Central memory CD4-positive, alpha-beta T cell (primary cell): Measurements from ENCODE around the gene TMEM9B.
A peak's percentile ranks its signal among the peaks of the same experiment; 100 is the strongest.
"Not testable (repeated sequence)": the region's sequence is repeated elsewhere in the genome, so short reads cannot be mapped to it uniquely, and the experiment has no call there.

Source experiments
- DNase-seq: peaks from one replicate; pipeline ENCODE4 v3.0.0; 2022
- total RNA-seq, 3 experiments: gene quantifications; one replicate each; lab custom pipeline; 2026; lab: John Stamatoyannopoulos, UW

Gene TMEM9B
- 17.0 to 57.4 (median 52.0) reads per million in 3 experiments for total RNA-seq

- DNase-seq: peak; percentile 74
These were observed at the start of gene TMEM9B for GRCh38 chr11:8964324-8965320. Gene TMEM9B (minus strand): TSS chr11:8964442. CDS start chr11:8964313, 129 bp downstream.

- DNase-seq: no peak
These were observed 49.1 kb upstream of the TMEM9B start for GRCh38 chr11:9013373-9013772.

GRCh38 chr11:9009538-9009937, 45.3 kb upstream of the TMEM9B start:
- DNase-seq: not testable (repeated sequence)

GRCh38 chr11:9008661-9009060, 44.4 kb upstream of the TMEM9B start:
- no peak for DNase-seq

- DNase-seq: no peak
These were observed 43.8 kb upstream of the TMEM9B start for GRCh38 chr11:9008011-9008550.

GRCh38 chr11:9005087-9005486, 40.8 kb upstream of the TMEM9B start:
- no peak for DNase-seq

- DNase-seq: no peak
These were observed 40.1 kb upstream of the TMEM9B start for GRCh38 chr11:9004183-9004926.

GRCh38 chr11:9003573-9004182, 39.4 kb upstream of the TMEM9B start, which contains the start of gene NRIP3:
Gene NRIP3 (minus strand): TSS chr11:9004001. CDS start chr11:9003935, 66 bp downstream.
- DNase-seq: peak; percentile 81

- peak; percentile 3 for DNase-seq
These were observed 38.8 kb upstream of the TMEM9B start for GRCh38 chr11:9002920-9003572.

GRCh38 chr11:9001736-9002135, 37.5 kb upstream of the TMEM9B start:
- no peak for DNase-seq

GRCh38 chr11:8998017-8998416, 33.8 kb upstream of the TMEM9B start:
- no peak for DNase-seq

GRCh38 chr11:8997451-8997850, 33.2 kb upstream of the TMEM9B start:
- no peak for DNase-seq

- no peak for DNase-seq
These were observed 25.2 kb upstream of the TMEM9B start for GRCh38 chr11:8989453-8989852.

- DNase-seq: no peak
These were observed 24.3 kb upstream of the TMEM9B start for GRCh38 chr11:8988329-8989234.

GRCh38 chr11:8987446-8987845, 23.2 kb upstream of the TMEM9B start:
- DNase-seq: no peak

- not testable (repeated sequence) for DNase-seq
These were observed 22.5 kb upstream of the TMEM9B start for GRCh38 chr11:8986772-8987171.

GRCh38 chr11:8985462-8985861, 21.2 kb upstream of the TMEM9B start:
- no peak for DNase-seq

- no peak for DNase-seq
These were observed 19.3 kb upstream of the TMEM9B start for GRCh38 chr11:8983552-8983951.

- no peak for DNase-seq
These were observed 16.2 kb upstream of the TMEM9B start for GRCh38 chr11:8980485-8980884.

GRCh38 chr11:8979365-8979764, 15.1 kb upstream of the TMEM9B start:
- not testable (repeated sequence) for DNase-seq

GRCh38 chr11:8973121-8973520, 8.9 kb upstream of the TMEM9B start:
- DNase-seq: no peak
